HG03135 (cell line): ENCODE data around the gene AS3MT.
"Not testable (repeated sequence)": the region's sequence is repeated elsewhere in the genome, so short reads cannot be mapped to it uniquely, and the experiment has no call there.

Experiments used
- ATAC-seq: cut with Tn5 transposase; IDR thresholded peaks from one replicate; pipeline ENCODE4 v1.9.1; 2021; ENCODE audit warnings: mild to moderate bottlenecking, moderate library complexity; ENCODE audit not compliant: unreplicated experiment

The AS3MT gene

GRCh38 chr10:102855731-102856436 lies 13.4 kb upstream of the AS3MT start:
- not testable (repeated sequence) for ATAC-seq

GRCh38 chr10:102856758-102857424 lies 12.4 kb upstream of the AS3MT start:
- ATAC-seq: no peak

- ATAC-seq: no peak
These were observed 9.4 kb upstream of the AS3MT start for GRCh38 chr10:102859911-102860310.

GRCh38 chr10:102863660-102864059 lies 5.6 kb upstream of the AS3MT start:
- ATAC-seq: no peak

- ATAC-seq: no peak
These were observed 3.6 kb upstream of the AS3MT start for GRCh38 chr10:102865620-102866019.

GRCh38 chr10:102868911-102869257 lies 386 bp upstream of the AS3MT start:
- ATAC-seq: no peak

GRCh38 chr10:102870221-102870620 lies 951 bp downstream of the AS3MT start:
- ATAC-seq: no peak

- no peak for ATAC-seq
These were observed 2.9 kb downstream of the AS3MT start for GRCh38 chr10:102872163-102872562.

GRCh38 chr10:102876747-102877153 lies 7.5 kb downstream of the AS3MT start:
- ATAC-seq: no peak

GRCh38 chr10:102878629-102879028 lies 9.4 kb downstream of the AS3MT start:
- no peak for ATAC-seq

GRCh38 chr10:102880256-102880655 lies 11.0 kb downstream of the AS3MT start:
- no peak for ATAC-seq

- ATAC-seq: no peak
These were observed 18.8 kb downstream of the AS3MT start for GRCh38 chr10:102888048-102888447.

GRCh38 chr10:102894466-102895213 lies 25.4 kb downstream of the AS3MT start:
- no peak for ATAC-seq

GRCh38 chr10:102900006-102900405 lies 30.7 kb downstream of the AS3MT start:
- ATAC-seq: no peak

GRCh38 chr10:102904346-102904745 lies 35.1 kb downstream of the AS3MT start:
- ATAC-seq: no peak

GRCh38 chr10:102906507-102906906 lies 37.2 kb downstream of the AS3MT start:
- no peak for ATAC-seq

- ATAC-seq: no peak
These were observed 45.5 kb downstream of the AS3MT start for GRCh38 chr10:102914781-102915180.

- no peak for ATAC-seq
These were observed 46.9 kb downstream of the AS3MT start for GRCh38 chr10:102916173-102916572.

GRCh38 chr10:102917314-102917961 lies 48.2 kb downstream of the AS3MT start:
- peak; percentile 35 for ATAC-seq

- ATAC-seq: peak; percentile 91
These were observed 48.9 kb downstream of the AS3MT start, which contains the start of gene CNNM2 for GRCh38 chr10:102917962-102918816. CNNM2 (plus strand) TSS chr10:102918294; CDS start chr10:102918481, 187 bp downstream.
